HS-5 (cell line): ENCODE measurements around the gene BIN1.
"Not testable (repeated sequence)": the region's sequence is repeated elsewhere in the genome, so short reads cannot be mapped to it uniquely, and the experiment has no call there.

Source experiments
- DNase-seq: peaks from one replicate; pipeline ENCODE4 v3.0.0-alpha.2; 2012; ENCODE audit warnings: low read depth

BIN1 gene

GRCh38 chr2:127046579-127046978 is 60.4 kb downstream of the BIN1 start:
- no peak for DNase-seq

- DNase-seq: no peak
These were observed 61.0 kb downstream of the BIN1 start for GRCh38 chr2:127045792-127046501.

- no peak for DNase-seq
These were observed 61.8 kb downstream of the BIN1 start for GRCh38 chr2:127044977-127045661.

GRCh38 chr2:127044165-127044718 is 62.7 kb downstream of the BIN1 start:
- no peak for DNase-seq

- DNase-seq: no peak
These were observed 63.4 kb downstream of the BIN1 start for GRCh38 chr2:127043367-127044164.

GRCh38 chr2:127041259-127041970 is 65.5 kb downstream of the BIN1 start:
- no peak for DNase-seq

GRCh38 chr2:127040169-127040568 is 66.8 kb downstream of the BIN1 start:
- DNase-seq: no peak

GRCh38 chr2:127039387-127040031 is 67.4 kb downstream of the BIN1 start:
- no peak for DNase-seq

- DNase-seq: no peak
These were observed 69.5 kb downstream of the BIN1 start for GRCh38 chr2:127037476-127037875.

- no peak for DNase-seq
These were observed 71.9 kb downstream of the BIN1 start for GRCh38 chr2:127034883-127035611.

GRCh38 chr2:127034051-127034450 is 72.9 kb downstream of the BIN1 start:
- no peak for DNase-seq

GRCh38 chr2:127032621-127033020 is 74.3 kb downstream of the BIN1 start:
- no peak for DNase-seq

- no peak for DNase-seq
These were observed 77.5 kb downstream of the BIN1 start for GRCh38 chr2:127029350-127030051.

GRCh38 chr2:127028745-127029144 is 78.2 kb downstream of the BIN1 start:
- DNase-seq: not testable (repeated sequence)

- no peak for DNase-seq
These were observed 79.2 kb downstream of the BIN1 start for GRCh38 chr2:127027715-127028114.

GRCh38 chr2:127025359-127026166 is 81.4 kb downstream of the BIN1 start:
- DNase-seq: no peak

GRCh38 chr2:127024769-127025358 is 82.1 kb downstream of the BIN1 start:
- DNase-seq: no peak

- DNase-seq: no peak
These were observed 83.5 kb downstream of the BIN1 start for GRCh38 chr2:127023504-127023903.

GRCh38 chr2:127022817-127023216 is 84.1 kb downstream of the BIN1 start:
- no peak for DNase-seq
